Measurements from ENCODE around the gene JARID2.

- TF ChIP-seq EZH2phosphoT487 (IDR thresholded peaks at IDR 0.05; ENCODE audit: borderline replicate concordance, low read depth, low read length) (no peak), CTCF (conservative IDR thresholded peaks at IDR 0.05; ENCODE audit: low read length) (no peak)
These were observed 20.6 kb downstream of the JARID2 start for GRCh38 chr6:15266423-15266996.
